HepG2 (cell line): ENCODE measurements around the gene FAM110A. TPM values are rescaled to one million over a fixed set of nuclear protein-coding genes. Genes with fewer than 3 reads are reported as not detected.
A peak's percentile ranks its signal among the peaks of the same experiment; 100 is the strongest.

ENCODE experiments used
- ARNT ChIP-seq: fragments of 450-650 bp; IDR thresholded peaks from 2 replicates; pipeline ENCODE4 v1.6.1; 2017
- GABPA ChIP-seq, 2 experiments: IDR thresholded peaks; 2 replicates each; pipeline ENCODE4 v1.6.1; 2011 to 2016; ENCODE audit warnings: low read depth in 2 of 2, low read length in 1 of 2, missing biosample characterization in 1 of 2, missing genetic modification characterization in 1 of 2
- HCFC1 ChIP-seq: fragments of 150-350 bp; IDR thresholded peaks from 2 replicates; pipeline ENCODE4 v1.6.1; 2014; ENCODE audit warnings: low read depth, low read length
- HIVEP1 ChIP-seq: sonication (generic); formaldehyde crosslinking; IDR thresholded peaks from 2 replicates; pipeline ENCODE4 v1.4.0; 2020; ENCODE audit warnings: mild to moderate bottlenecking, missing genetic modification reagents
- KMT2A ChIP-seq: sonication (generic); formaldehyde crosslinking; IDR thresholded peaks from 2 replicates; pipeline ENCODE4 v1.4.0; 2020; ENCODE audit warnings: missing genetic modification reagents
- NFIC ChIP-seq: IDR thresholded peaks from 2 replicates; pipeline ENCODE4 v1.6.1; 2012; ENCODE audit warnings: mild to moderate bottlenecking, low read length, inconsistent platforms
- NR2F6 ChIP-seq, 2 experiments: IDR thresholded peaks; 2 replicates each; pipeline ENCODE4 v1.6.1; 2016; ENCODE audit warnings: antibody characterized with exemption in 1 of 2, mild to moderate bottlenecking in 1 of 2
- SIX1 ChIP-seq: sonication (generic); formaldehyde crosslinking; IDR thresholded peaks from 2 replicates; pipeline ENCODE4 v1.4.0; 2020; ENCODE audit warnings: missing genetic modification reagents, borderline replicate concordance
- STAT5B ChIP-seq: sonication (generic); formaldehyde crosslinking; IDR thresholded peaks from 2 replicates; pipeline ENCODE4 v1.4.0; 2020; ENCODE audit warnings: missing genetic modification reagents
- ZNF224 ChIP-seq: sonication (generic); formaldehyde crosslinking; IDR thresholded peaks from 2 replicates; pipeline ENCODE4 v1.5.0; 2020; ENCODE audit warnings: mild to moderate bottlenecking, missing genetic modification reagents
- ZNF451 ChIP-seq: sonication (generic); formaldehyde crosslinking; IDR thresholded peaks from 2 replicates; pipeline ENCODE4 v1.5.0; 2020; ENCODE audit warnings: mild to moderate bottlenecking, missing genetic modification reagents
- ZNF605 ChIP-seq: sonication (generic); formaldehyde crosslinking; IDR thresholded peaks from 2 replicates; pipeline ENCODE4 v1.8.0; 2022; ENCODE audit warnings: mild to moderate bottlenecking, missing genetic modification reagents
- ZNF724P ChIP-seq: sonication (generic); formaldehyde crosslinking; IDR thresholded peaks from 2 replicates; pipeline ENCODE4 v1.8.0; 2022; ENCODE audit warnings: missing genetic modification reagents, borderline replicate concordance
- polyA plus RNA-seq, 8 experiments: library from polyadenylated mRNA; depleted of rRNA in 3 of 8; stranded (reverse) in 7 of 8; unstranded in 1 of 8; fragments of >200 nt; fragmentation: Illumina TruSeq in 4 of 8; extraction: Trizol in 4 of 8; gene quantifications; 2 replicates each; pipeline versions ENCODE4 v1.2.1 to v1.2.3, GENCODE V29; 2011 to 2016; ENCODE audit warnings: low read depth in 4 of 8, missing spikeins in 1 of 8, mixed read lengths in 1 of 8; ENCODE audit not compliant: insufficient read depth in 1 of 8
- total RNA-seq, 5 experiments: library from RNA; depleted of rRNA; stranded (reverse); fragments of >200 nt; fragmentation: Illumina TruSeq; extraction: Trizol; gene quantifications; 2 replicates each; pipeline ENCODE4 v1.2.3, GENCODE V29; 2016; ENCODE audit warnings: low read depth in 1 of 5
- TF ChIP-seq, protein P1 (sequence below): sonication (generic); formaldehyde crosslinking; IDR thresholded peaks from 2 replicates; pipeline ENCODE4 v1.4.0; 2020; ENCODE audit warnings: mild to moderate bottlenecking, missing genetic modification reagents
- TF ChIP-seq, protein P2 (sequence below): sonication (generic); formaldehyde crosslinking; IDR thresholded peaks from 2 replicates; pipeline ENCODE4 v1.4.0; 2020; ENCODE audit warnings: mild to moderate bottlenecking, missing genetic modification reagents
- TF ChIP-seq, protein P3 (sequence below): sonication (generic); formaldehyde crosslinking; IDR thresholded peaks from 2 replicates; pipeline ENCODE4 v1.5.1; 2020; ENCODE audit warnings: mild to moderate bottlenecking, missing genetic modification reagents
- TF ChIP-seq, protein P4 (sequence below): sonication (generic); formaldehyde crosslinking; IDR thresholded peaks from 2 replicates; pipeline ENCODE4 v1.8.1; 2023; ENCODE audit warnings: mild to moderate bottlenecking, missing genetic modification reagents, borderline replicate concordance

FAM110A gene
- total and polyA plus RNA-seq, 2 of the 13 experiments (the other 11 are each of a cell fraction or from before 2014, with no cell fraction given) = 1.9 TPM

DNA sequence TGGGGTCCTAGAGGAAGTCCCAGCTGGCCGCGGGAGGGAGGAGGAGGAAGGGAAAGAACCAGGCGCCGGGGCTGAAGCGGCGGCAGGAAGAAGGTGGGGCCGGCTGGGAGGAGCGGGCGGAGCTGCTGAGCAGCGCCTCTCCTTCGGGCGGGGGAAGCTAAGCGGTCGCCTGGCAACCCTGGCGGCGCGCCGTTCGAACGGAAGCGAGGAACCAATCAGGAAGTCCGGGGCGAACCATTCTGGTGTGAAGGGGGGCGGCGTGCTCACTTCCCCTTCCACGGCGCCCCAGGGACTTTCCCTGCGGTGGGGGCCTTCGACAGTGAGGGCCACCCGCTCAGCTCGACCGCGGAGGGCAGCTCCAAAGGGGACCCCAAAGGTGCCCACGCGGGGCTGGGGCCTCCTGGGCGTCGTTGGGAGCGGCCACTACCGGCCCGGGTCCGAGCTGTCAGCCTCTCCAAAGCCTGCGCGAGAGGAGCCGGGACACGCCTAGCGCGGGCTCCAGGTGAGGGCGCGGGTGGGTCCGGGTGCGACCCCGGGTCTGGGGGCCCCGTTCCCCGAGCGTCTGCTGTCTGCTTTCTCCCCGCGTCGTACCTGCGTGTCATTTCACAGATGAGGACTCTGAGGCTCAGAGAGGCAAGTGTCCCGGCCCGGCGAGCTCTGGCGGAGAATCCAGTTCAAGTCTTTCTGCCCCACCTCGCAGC lies at the start of gene FAM110A (continued):
- TF ChIP-seq ZNF451 = peak; percentile 69; the same call in 1 of the 2 replicates
- TF ChIP-seq ARNT = no peak
- TF ChIP-seq, protein P1, sequence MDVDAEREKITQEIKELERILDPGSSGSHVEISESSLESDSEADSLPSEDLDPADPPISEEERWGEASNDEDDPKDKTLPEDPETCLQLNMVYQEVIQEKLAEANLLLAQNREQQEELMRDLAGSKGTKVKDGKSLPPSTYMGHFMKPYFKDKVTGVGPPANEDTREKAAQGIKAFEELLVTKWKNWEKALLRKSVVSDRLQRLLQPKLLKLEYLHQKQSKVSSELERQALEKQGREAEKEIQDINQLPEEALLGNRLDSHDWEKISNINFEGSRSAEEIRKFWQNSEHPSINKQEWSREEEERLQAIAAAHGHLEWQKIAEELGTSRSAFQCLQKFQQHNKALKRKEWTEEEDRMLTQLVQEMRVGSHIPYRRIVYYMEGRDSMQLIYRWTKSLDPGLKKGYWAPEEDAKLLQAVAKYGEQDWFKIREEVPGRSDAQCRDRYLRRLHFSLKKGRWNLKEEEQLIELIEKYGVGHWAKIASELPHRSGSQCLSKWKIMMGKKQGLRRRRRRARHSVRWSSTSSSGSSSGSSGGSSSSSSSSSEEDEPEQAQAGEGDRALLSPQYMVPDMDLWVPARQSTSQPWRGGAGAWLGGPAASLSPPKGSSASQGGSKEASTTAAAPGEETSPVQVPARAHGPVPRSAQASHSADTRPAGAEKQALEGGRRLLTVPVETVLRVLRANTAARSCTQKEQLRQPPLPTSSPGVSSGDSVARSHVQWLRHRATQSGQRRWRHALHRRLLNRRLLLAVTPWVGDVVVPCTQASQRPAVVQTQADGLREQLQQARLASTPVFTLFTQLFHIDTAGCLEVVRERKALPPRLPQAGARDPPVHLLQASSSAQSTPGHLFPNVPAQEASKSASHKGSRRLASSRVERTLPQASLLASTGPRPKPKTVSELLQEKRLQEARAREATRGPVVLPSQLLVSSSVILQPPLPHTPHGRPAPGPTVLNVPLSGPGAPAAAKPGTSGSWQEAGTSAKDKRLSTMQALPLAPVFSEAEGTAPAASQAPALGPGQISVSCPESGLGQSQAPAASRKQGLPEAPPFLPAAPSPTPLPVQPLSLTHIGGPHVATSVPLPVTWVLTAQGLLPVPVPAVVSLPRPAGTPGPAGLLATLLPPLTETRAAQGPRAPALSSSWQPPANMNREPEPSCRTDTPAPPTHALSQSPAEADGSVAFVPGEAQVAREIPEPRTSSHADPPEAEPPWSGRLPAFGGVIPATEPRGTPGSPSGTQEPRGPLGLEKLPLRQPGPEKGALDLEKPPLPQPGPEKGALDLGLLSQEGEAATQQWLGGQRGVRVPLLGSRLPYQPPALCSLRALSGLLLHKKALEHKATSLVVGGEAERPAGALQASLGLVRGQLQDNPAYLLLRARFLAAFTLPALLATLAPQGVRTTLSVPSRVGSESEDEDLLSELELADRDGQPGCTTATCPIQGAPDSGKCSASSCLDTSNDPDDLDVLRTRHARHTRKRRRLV (CRISPR knock-in tag) = no peak
- TF ChIP-seq GABPA (IDR thresholded peaks at IDR 0.05; ENCODE audit: low read depth, low read length) = peak; percentile 50
- peak; percentile 75 for TF ChIP-seq GABPA (CRISPR knock-in tag; IDR thresholded peaks at IDR 0.05; ENCODE audit: low read depth)
- TF ChIP-seq ZNF605 = peak; percentile 36; the same call in 1 of the 2 replicates
- no peak for TF ChIP-seq NR2F6 (IDR thresholded peaks at IDR 0.05)
- no peak for TF ChIP-seq NR2F6 (CRISPR knock-in tag; IDR thresholded peaks at IDR 0.05)
- peak; percentile 93; the same call in 1 of the 2 replicates for TF ChIP-seq STAT5B (CRISPR knock-in tag)
- no peak for TF ChIP-seq SIX1 (CRISPR knock-in tag)
- TF ChIP-seq NFIC = no peak
- TF ChIP-seq, protein P2, sequence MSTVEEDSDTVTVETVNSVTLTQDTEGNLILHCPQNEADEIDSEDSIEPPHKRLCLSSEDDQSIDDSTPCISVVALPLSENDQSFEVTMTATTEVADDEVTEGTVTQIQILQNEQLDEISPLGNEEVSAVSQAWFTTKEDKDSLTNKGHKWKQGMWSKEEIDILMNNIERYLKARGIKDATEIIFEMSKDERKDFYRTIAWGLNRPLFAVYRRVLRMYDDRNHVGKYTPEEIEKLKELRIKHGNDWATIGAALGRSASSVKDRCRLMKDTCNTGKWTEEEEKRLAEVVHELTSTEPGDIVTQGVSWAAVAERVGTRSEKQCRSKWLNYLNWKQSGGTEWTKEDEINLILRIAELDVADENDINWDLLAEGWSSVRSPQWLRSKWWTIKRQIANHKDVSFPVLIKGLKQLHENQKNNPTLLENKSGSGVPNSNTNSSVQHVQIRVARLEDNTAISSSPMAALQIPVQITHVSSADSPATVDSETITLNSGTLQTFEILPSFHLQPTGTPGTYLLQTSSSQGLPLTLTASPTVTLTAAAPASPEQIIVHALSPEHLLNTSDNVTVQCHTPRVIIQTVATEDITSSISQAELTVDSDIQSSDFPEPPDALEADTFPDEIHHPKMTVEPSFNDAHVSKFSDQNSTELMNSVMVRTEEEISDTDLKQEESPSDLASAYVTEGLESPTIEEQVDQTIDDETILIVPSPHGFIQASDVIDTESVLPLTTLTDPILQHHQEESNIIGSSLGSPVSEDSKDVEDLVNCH (CRISPR knock-in tag) = no peak
- TF ChIP-seq ZNF224 (CRISPR knock-in tag) = no peak; the same call in 1 of the 2 replicates
- TF ChIP-seq ZNF724P = peak; percentile 56; the same call in 1 of the 2 replicates
- TF ChIP-seq, protein P3, sequence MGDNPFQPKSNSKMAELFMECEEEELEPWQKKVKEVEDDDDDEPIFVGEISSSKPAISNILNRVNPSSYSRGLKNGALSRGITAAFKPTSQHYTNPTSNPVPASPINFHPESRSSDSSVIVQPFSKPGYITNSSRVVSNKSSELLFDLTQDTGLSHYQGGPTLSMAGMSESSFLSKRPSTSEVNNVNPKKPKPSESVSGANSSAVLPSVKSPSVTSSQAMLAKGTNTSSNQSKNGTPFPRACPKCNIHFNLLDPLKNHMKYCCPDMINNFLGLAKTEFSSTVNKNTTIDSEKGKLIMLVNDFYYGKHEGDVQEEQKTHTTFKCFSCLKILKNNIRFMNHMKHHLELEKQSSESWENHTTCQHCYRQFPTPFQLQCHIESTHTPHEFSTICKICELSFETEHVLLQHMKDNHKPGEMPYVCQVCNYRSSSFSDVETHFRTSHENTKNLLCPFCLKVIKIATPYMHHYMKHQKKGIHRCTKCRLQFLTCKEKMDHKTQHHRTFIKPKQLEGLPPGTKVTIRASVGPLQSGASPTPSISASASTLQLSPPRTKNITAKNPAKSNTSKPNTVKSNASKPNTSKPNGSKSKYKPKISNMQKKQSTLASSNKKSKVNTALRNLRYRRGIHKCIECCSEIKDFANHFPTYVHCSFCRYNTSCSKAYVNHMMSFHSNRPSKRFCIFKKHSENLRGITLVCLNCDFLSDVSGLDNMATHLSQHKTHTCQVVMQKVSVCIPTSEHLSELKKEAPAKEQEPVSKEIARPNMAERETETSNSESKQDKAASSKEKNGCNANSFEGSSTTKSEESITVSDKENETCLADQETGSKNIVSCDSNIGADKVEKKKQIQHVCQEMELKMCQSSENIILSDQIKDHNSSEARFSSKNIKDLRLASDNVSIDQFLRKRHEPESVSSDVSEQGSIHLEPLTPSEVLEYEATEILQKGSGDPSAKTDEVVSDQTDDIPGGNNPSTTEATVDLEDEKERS (CRISPR knock-in tag) = no peak
- TF ChIP-seq HIVEP1 (CRISPR knock-in tag) = peak; percentile 78
- TF ChIP-seq HCFC1 = peak; percentile 20; the same call in 1 of the 2 replicates
- TF ChIP-seq, protein P4, sequence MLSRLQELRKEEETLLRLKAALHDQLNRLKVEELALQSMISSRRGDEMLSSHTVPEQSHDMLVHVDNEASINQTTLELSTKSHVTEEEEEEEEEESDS (CRISPR knock-in tag) = 0 out of 2 replicates have a peak, but pooled peaks have one; percentile 39
- TF ChIP-seq KMT2A (CRISPR knock-in tag) = no peak; the same call in 1 of the 2 replicates
